ENCODE results near the gene SHISA3.
A peak's percentile ranks its signal among the peaks of the same experiment; 100 is the strongest.

- TF ChIP-seq CTCF (IDR thresholded peaks at IDR 0.05) (peak in 1 of 4 experiments; percentile 34), POLR2A (IDR thresholded peaks at IDR 0.05) (no peak)
Measured at GRCh38 chr4:42371305-42372252, 25.7 kb upstream of the SHISA3 start.
